HepG2 (cell line): Measurements from ENCODE around the gene NPAS2. TPM values are rescaled to one million over a fixed set of nuclear protein-coding genes. Genes with fewer than 3 reads are reported as not detected.
A peak's percentile ranks its signal among the peaks of the same experiment; 100 is the strongest.

Source experiments
- DBP ChIP-seq: sonication (generic); formaldehyde crosslinking; IDR thresholded peaks from 2 replicates; pipeline ENCODE4 v1.4.0; 2020; ENCODE audit warnings: missing genetic modification reagents; ENCODE audit errors: not compliant biosample characterization
- ETV6 ChIP-seq: sonication (generic); formaldehyde crosslinking; conservative IDR thresholded peaks from 2 replicates; pipeline ENCODE4 v1.4.0; 2020; ENCODE audit warnings: missing genetic modification reagents
- HMGXB3 ChIP-seq: sonication (generic); formaldehyde crosslinking; IDR thresholded peaks from 2 replicates; pipeline ENCODE4 v1.4.0; 2020; ENCODE audit warnings: missing genetic modification reagents, borderline replicate concordance
- LCORL ChIP-seq, 2 experiments: fragments of 450-650 bp in 1 of 2; sonication (generic) in 1 of 2; formaldehyde crosslinking in 1 of 2; IDR thresholded peaks; 2 replicates each; pipeline versions ENCODE4 v1.5.0 to v1.6.1; 2017 to 2020; ENCODE audit warnings: antibody characterized with exemption in 1 of 2, missing genetic modification reagents in 1 of 2
- MAFK ChIP-seq, 2 experiments: IDR thresholded peaks in 1 of 2; conservative IDR thresholded peaks in 1 of 2; 2 replicates each; pipeline ENCODE4 v1.6.1; 2011; ENCODE audit warnings: improper control_type of control experiment in 2 of 2, low read length in 2 of 2
- PBX3 ChIP-seq: sonication (generic); formaldehyde crosslinking; IDR thresholded peaks from 2 replicates; pipeline ENCODE4 v1.8.1; 2023; ENCODE audit warnings: missing genetic modification reagents, inconsistent platforms, borderline replicate concordance
- PHF5A ChIP-seq: IDR thresholded peaks from one replicate; pipeline ENCODE4 v1.6.1; 2018; ENCODE audit warnings: low read depth, missing genetic modification reagents; ENCODE audit not compliant: unreplicated experiment
- RARG ChIP-seq: sonication (generic); formaldehyde crosslinking; IDR thresholded peaks from 2 replicates; pipeline ENCODE4 v1.4.0; 2020; ENCODE audit warnings: low read depth, mild to moderate bottlenecking, missing genetic modification reagents
- SOX6 ChIP-seq, 2 experiments: fragments of 450-650 bp in 1 of 2; sonication (generic) in 1 of 2; formaldehyde crosslinking in 1 of 2; IDR thresholded peaks; 2 replicates each; pipeline versions ENCODE4 v1.4.0 to v1.6.1; 2017 to 2020; ENCODE audit warnings: antibody characterized with exemption in 1 of 2, mild to moderate bottlenecking in 1 of 2, missing genetic modification reagents in 1 of 2
- SRSF1 ChIP-seq: fragments of 200-400 bp; formaldehyde crosslinking; optimal IDR thresholded peaks from 2 replicates; pipeline ENCODE3; 2017; ENCODE audit warnings: mild to moderate bottlenecking, low read depth, low read length, moderate library complexity
- STAT5B ChIP-seq: sonication (generic); formaldehyde crosslinking; IDR thresholded peaks from 2 replicates; pipeline ENCODE4 v1.4.0; 2020; ENCODE audit warnings: missing genetic modification reagents
- TFE3 ChIP-seq: IDR thresholded peaks from 2 replicates; pipeline ENCODE4 v1.6.1; 2016
- ZBTB43 ChIP-seq: sonication (generic); formaldehyde crosslinking; conservative IDR thresholded peaks from 2 replicates; pipeline ENCODE4 v1.4.0; 2020; ENCODE audit warnings: missing genetic modification reagents
- ZNF34 ChIP-seq: sonication (generic); formaldehyde crosslinking; IDR thresholded peaks from 2 replicates; pipeline ENCODE4 v1.4.0; 2020; ENCODE audit warnings: mild to moderate bottlenecking, missing genetic modification reagents, borderline replicate concordance
- ZNF468 ChIP-seq: sonication (generic); formaldehyde crosslinking; IDR thresholded peaks from 2 replicates; pipeline ENCODE4 v1.8.0; 2022; ENCODE audit warnings: mild to moderate bottlenecking, moderate library complexity, missing genetic modification reagents
- ZNF530 ChIP-seq: sonication (generic); formaldehyde crosslinking; IDR thresholded peaks from 2 replicates; pipeline ENCODE4 v1.5.0; 2020; ENCODE audit warnings: low read depth, mild to moderate bottlenecking, missing genetic modification reagents
- ZNF788 ChIP-seq: sonication (generic); formaldehyde crosslinking; IDR thresholded peaks from 2 replicates; pipeline ENCODE4 v1.5.0; 2020; ENCODE audit warnings: mild to moderate bottlenecking, missing genetic modification reagents, borderline replicate concordance
- polyA plus RNA-seq, 8 experiments: library from polyadenylated mRNA; depleted of rRNA in 3 of 8; stranded (reverse) in 7 of 8; unstranded in 1 of 8; fragments of >200 nt; fragmentation: Illumina TruSeq in 4 of 8; extraction: Trizol in 4 of 8; gene quantifications; 2 replicates each; pipeline versions ENCODE4 v1.2.1 to v1.2.3, GENCODE V29; 2011 to 2016; ENCODE audit warnings: low read depth in 4 of 8, missing spikeins in 1 of 8, mixed read lengths in 1 of 8; ENCODE audit not compliant: insufficient read depth in 1 of 8
- total RNA-seq, 5 experiments: library from RNA; depleted of rRNA; stranded (reverse); fragments of >200 nt; fragmentation: Illumina TruSeq; extraction: Trizol; gene quantifications; 2 replicates each; pipeline ENCODE4 v1.2.3, GENCODE V29; 2016; ENCODE audit warnings: low read depth in 1 of 5

The NPAS2 gene
- total and polyA plus RNA-seq, 2 of the 13 experiments (the other 11 are each of a cell fraction or from before 2014, with no cell fraction given): 14.8 to 37.5 TPM

- TF ChIP-seq RARG (CRISPR knock-in tag) (no peak), ZNF468 (0 out of 2 replicates have a peak, but pooled peaks have one; percentile 38), PBX3 (CRISPR knock-in tag) (no peak), HMGXB3 (CRISPR knock-in tag) (0 out of 2 replicates have a peak, but pooled peaks have one; percentile 20), DBP (CRISPR knock-in tag) (no peak), SOX6 (IDR thresholded peaks at IDR 0.05) (0 out of 2 replicates have a peak, but pooled peaks have one; percentile 30), SOX6 (CRISPR knock-in tag; IDR thresholded peaks at IDR 0.05) (no peak), TFE3 (CRISPR knock-in tag) (0 out of 2 replicates have a peak, but pooled peaks have one; percentile 17), LCORL (IDR thresholded peaks at IDR 0.05) (peak; percentile 34; the same call in 1 of the 2 replicates), LCORL (CRISPR knock-in tag; IDR thresholded peaks at IDR 0.05) (no peak), ZBTB43 (CRISPR knock-in tag) (no peak), ZNF34 (CRISPR knock-in tag) (no peak), PHF5A (CRISPR knock-in tag) (peak; percentile 55), MAFK (conservative IDR thresholded peaks at IDR 0.05 in 1 of 2, IDR thresholded peaks at IDR 0.05 in 1 of 2; ENCODE audit: low read length in 2 of 2) (no peak), ETV6 (CRISPR knock-in tag) (no peak), STAT5B (CRISPR knock-in tag) (no peak), ZNF788 (CRISPR knock-in tag) (peak; percentile 22; the same call in 1 of the 2 replicates), ZNF530 (CRISPR knock-in tag) (no peak), SRSF1 (no peak)
Observed at GRCh38 chr2:100984892-100985307, 165.0 kb downstream of the NPAS2 start (continued).
